ENCODE data around the gene C13orf46. TPM values are rescaled to one million over a fixed set of nuclear protein-coding genes. Genes with fewer than 3 reads are reported as not detected.

Gene C13orf46
- total RNA-seq, 1 donor from 2014 or later = 21.2 TPM

- H3K27me3 ChIP-seq = no peaks in the 10 kb centered on the region
- no peaks in the 10 kb centered on the region for H3K4me1 ChIP-seq
- no peak for ATAC-seq
- intact Hi-C loops (cut with DNase I) = loop anchor here (5.0 kb wide), 1 partner anchor 274 kb away; no protein-coding TSS in a partner anchor
- H3K9me3 ChIP-seq = no peaks in the 10 kb centered on the region
- H3K27ac ChIP-seq = no peak overlapping the region
- H3K4me3 ChIP-seq = no peak overlapping the region
- no peak for TF ChIP-seq CTCF (IDR thresholded peaks at IDR 0.05)
- DNase-seq = no peak
- H3K36me3 ChIP-seq = no peaks in the 10 kb centered on the region
Observed at GRCh38 chr13:113952983-113953520, 20.8 kb downstream of the C13orf46 start.

- H3K36me3 ChIP-seq = no peaks in the 10 kb centered on the region
- no peak for TF ChIP-seq CTCF (IDR thresholded peaks at IDR 0.05)
- intact Hi-C loops (cut with DNase I) = loop anchor here (5.0 kb wide), 1 partner anchor 275 kb away; no protein-coding TSS in a partner anchor
- H3K27me3 ChIP-seq = no peaks in the 10 kb centered on the region
- no peak overlapping the region for H3K27ac ChIP-seq
- no peak for DNase-seq
- no peak for ATAC-seq
- no peak overlapping the region for H3K4me3 ChIP-seq
- H3K9me3 ChIP-seq = no peaks in the 10 kb centered on the region
- no peaks in the 10 kb centered on the region for H3K4me1 ChIP-seq
Observed at GRCh38 chr13:113952151-113952982, 21.5 kb downstream of the C13orf46 start.

GRCh38 chr13:113951246-113951999 is 22.5 kb downstream of the C13orf46 start:
- Histone ChIP-seq H3K9me3 (no peaks in the 10 kb centered on the region), H3K4me3 (no peak overlapping the region), H3K27me3 (no peaks in the 10 kb centered on the region), H3K4me1 (no peaks in the 10 kb centered on the region), H3K36me3 (no peaks in the 10 kb centered on the region), H3K27ac (no peak overlapping the region)
- ATAC-seq (peak; percentile 96), DNase-seq (peak; percentile 93)
- intact Hi-C loops (cut with DNase I) = loop anchor here (5.0 kb wide), 1 partner anchor 276 kb away; no protein-coding TSS in a partner anchor
- peak; percentile 78 for TF ChIP-seq CTCF (IDR thresholded peaks at IDR 0.05)

- no peak overlapping the region for H3K27ac ChIP-seq
- ATAC-seq (no peak), DNase-seq (no peak)
- no peaks in the 10 kb centered on the region for H3K27me3 ChIP-seq
- TF ChIP-seq CTCF (IDR thresholded peaks at IDR 0.05) = no peak
- no peaks in the 10 kb centered on the region for H3K36me3 ChIP-seq
- intact Hi-C loops (cut with DNase I) = loop anchor here (5.0 kb wide), 1 partner anchor 277 kb away; no protein-coding TSS in a partner anchor
- no peaks in the 10 kb centered on the region for H3K4me1 ChIP-seq
- no peaks in the 10 kb centered on the region for H3K9me3 ChIP-seq
- no peak overlapping the region for H3K4me3 ChIP-seq
Observed at GRCh38 chr13:113950451-113951245, 23.2 kb downstream of the C13orf46 start.

GRCh38 chr13:113949546-113949945 is 24.3 kb downstream of the C13orf46 start:
- no peaks in the 10 kb centered on the region for H3K27me3 ChIP-seq
- no peak overlapping the region for H3K4me3 ChIP-seq
- no peak for TF ChIP-seq CTCF (IDR thresholded peaks at IDR 0.05)
- ATAC-seq (no peak), DNase-seq (no peak)
- H3K27ac ChIP-seq = no peak overlapping the region
- H3K36me3 ChIP-seq = no peaks in the 10 kb centered on the region
- no peaks in the 10 kb centered on the region for H3K9me3 ChIP-seq
- intact Hi-C loops (cut with DNase I) = no loop called here
- no peaks in the 10 kb centered on the region for H3K4me1 ChIP-seq
